IMR-90 (cell line): ENCODE results near the gene SATL1.

Source experiments
- CEBPB ChIP-seq: IDR thresholded peaks from 2 replicates; pipeline ENCODE4 v1.6.1; 2012; ENCODE audit warnings: low read depth, low read length, improper control_type of control experiment
- MAFK ChIP-seq: IDR thresholded peaks from 2 replicates; pipeline ENCODE4 v1.6.1; 2012; ENCODE audit warnings: low read depth, low read length, improper control_type of control experiment
- MXI1 ChIP-seq: IDR thresholded peaks from 2 replicates; pipeline ENCODE4 v1.6.1; 2012; ENCODE audit warnings: low read depth, mild to moderate bottlenecking, low read length, moderate library complexity, borderline replicate concordance
- RAD21 ChIP-seq: IDR thresholded peaks from 2 replicates; pipeline ENCODE4 v1.6.1; 2012; ENCODE audit warnings: low read length, improper control_type of control experiment
- RCOR1 ChIP-seq: IDR thresholded peaks from 2 replicates; pipeline ENCODE4 v1.6.1; 2012; ENCODE audit warnings: mild to moderate bottlenecking, low read length, improper control_type of control experiment; ENCODE audit not compliant: insufficient replicate concordance
- TF ChIP-seq, protein P1 (sequence below): conservative IDR thresholded peaks from 2 replicates; pipeline ENCODE4 v1.5.1; 2012; ENCODE audit warnings: mild to moderate bottlenecking, low read depth, low read length, improper control_type of control experiment
- TF ChIP-seq, protein P2 (sequence below): fragments of 150-350 bp; IDR thresholded peaks from 2 replicates; pipeline ENCODE4 v1.6.1; 2016; ENCODE audit warnings: low read depth, mild to moderate bottlenecking, low read length, moderate library complexity, borderline replicate concordance

DNA sequence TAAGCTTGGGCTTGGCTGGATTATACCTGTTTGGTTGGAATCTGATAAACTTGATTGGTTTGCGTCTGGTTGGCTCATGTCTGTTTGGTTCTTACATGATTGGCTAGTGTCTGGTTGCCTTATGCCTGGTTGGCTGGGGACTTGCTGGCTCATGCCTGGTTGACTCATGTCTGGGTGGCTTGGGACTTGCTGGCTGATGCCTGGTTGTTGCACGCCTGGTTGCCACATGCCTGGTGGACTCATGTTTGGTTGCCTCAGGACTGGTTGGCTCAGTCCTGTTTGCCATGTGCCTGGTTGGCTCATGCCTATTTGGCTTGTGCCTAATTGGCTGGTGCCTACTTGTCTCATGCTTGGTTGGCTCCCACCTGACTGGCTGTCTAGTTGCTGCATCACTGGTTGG lies 135.4 kb downstream of the SATL1 start:
- TF ChIP-seq, protein P1, sequence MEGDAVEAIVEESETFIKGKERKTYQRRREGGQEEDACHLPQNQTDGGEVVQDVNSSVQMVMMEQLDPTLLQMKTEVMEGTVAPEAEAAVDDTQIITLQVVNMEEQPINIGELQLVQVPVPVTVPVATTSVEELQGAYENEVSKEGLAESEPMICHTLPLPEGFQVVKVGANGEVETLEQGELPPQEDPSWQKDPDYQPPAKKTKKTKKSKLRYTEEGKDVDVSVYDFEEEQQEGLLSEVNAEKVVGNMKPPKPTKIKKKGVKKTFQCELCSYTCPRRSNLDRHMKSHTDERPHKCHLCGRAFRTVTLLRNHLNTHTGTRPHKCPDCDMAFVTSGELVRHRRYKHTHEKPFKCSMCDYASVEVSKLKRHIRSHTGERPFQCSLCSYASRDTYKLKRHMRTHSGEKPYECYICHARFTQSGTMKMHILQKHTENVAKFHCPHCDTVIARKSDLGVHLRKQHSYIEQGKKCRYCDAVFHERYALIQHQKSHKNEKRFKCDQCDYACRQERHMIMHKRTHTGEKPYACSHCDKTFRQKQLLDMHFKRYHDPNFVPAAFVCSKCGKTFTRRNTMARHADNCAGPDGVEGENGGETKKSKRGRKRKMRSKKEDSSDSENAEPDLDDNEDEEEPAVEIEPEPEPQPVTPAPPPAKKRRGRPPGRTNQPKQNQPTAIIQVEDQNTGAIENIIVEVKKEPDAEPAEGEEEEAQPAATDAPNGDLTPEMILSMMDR: no peak
- TF ChIP-seq RAD21 (no peak), CEBPB (no peak), MAFK (no peak), RCOR1 (no peak), MXI1 (no peak)
- TF ChIP-seq, protein P2, sequence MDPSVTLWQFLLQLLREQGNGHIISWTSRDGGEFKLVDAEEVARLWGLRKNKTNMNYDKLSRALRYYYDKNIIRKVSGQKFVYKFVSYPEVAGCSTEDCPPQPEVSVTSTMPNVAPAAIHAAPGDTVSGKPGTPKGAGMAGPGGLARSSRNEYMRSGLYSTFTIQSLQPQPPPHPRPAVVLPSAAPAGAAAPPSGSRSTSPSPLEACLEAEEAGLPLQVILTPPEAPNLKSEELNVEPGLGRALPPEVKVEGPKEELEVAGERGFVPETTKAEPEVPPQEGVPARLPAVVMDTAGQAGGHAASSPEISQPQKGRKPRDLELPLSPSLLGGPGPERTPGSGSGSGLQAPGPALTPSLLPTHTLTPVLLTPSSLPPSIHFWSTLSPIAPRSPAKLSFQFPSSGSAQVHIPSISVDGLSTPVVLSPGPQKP: no peak
